GM21528 (cell line): Measurements from ENCODE around the gene DOLPP1.

Experiments
- ATAC-seq: cut with Tn5 transposase; IDR thresholded peaks from one replicate; pipeline ENCODE4 v1.9.1; 2021; ENCODE audit warnings: mild to moderate bottlenecking, moderate library complexity; ENCODE audit not compliant: unreplicated experiment, low FRiP score

The DOLPP1 gene

DNA sequence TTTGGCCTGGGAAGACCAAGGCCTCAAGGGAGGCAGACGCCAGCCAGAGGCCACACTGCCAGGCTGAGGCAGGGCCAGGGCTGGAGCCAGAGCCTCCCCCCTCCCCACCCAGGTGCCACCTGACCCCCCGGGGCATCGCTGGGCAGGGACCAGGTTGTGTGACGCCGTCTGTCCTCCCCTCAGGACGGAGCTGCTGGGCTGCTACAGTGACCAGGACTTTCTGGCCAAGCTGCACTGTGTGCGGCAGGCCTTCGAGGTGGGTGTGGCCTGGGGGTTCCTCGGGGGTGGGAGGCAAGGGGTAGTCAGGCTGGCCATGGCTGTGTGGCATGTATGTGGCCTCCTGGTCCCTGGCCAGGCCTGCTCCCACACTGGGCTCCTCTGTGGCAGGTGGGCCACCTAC lies 17.9 kb upstream of the DOLPP1 start:
- ATAC-seq = no peak

DNA sequence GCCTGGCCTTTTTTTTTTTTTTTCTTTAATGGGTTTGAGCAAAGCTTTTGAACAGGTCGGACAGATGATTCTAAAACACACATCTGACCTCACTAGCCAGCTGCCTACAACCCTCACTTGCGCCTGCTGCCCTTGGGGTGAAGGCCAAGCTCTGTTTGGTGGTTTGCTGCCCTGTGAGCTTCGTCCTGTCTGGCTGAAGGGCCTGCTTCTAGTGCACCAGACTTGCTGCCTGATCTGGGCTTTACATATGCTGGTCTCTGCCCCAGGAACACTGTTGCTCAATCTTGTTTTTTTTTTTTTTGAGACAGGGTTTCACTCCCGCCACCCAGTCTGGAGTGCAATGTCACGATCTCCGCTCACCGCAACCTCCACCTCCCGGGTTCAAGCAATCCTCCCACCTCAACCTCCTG lies 16.4 kb upstream of the DOLPP1 start:
- no peak for ATAC-seq

DNA sequence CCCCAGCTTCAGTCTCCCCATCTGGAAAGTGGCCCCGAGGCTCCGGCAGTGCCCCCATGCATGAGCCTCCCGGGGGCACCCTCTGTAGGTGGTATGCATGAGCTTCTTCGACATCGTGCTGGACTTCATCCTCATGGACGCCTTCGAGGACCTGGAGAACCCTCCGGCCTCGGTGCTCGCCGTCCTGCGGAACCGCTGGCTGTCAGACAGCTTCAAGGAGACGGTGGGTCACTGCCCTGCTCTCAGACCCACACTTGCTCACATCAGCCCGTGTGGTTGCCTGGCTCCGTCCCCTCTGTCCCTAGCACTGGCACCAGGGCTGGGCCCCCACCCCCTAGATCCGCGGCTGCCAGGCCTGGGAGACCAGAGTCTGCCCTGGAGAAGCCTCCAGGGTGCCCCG lies 12.8 kb upstream of the DOLPP1 start:
- ATAC-seq = no peak

DNA sequence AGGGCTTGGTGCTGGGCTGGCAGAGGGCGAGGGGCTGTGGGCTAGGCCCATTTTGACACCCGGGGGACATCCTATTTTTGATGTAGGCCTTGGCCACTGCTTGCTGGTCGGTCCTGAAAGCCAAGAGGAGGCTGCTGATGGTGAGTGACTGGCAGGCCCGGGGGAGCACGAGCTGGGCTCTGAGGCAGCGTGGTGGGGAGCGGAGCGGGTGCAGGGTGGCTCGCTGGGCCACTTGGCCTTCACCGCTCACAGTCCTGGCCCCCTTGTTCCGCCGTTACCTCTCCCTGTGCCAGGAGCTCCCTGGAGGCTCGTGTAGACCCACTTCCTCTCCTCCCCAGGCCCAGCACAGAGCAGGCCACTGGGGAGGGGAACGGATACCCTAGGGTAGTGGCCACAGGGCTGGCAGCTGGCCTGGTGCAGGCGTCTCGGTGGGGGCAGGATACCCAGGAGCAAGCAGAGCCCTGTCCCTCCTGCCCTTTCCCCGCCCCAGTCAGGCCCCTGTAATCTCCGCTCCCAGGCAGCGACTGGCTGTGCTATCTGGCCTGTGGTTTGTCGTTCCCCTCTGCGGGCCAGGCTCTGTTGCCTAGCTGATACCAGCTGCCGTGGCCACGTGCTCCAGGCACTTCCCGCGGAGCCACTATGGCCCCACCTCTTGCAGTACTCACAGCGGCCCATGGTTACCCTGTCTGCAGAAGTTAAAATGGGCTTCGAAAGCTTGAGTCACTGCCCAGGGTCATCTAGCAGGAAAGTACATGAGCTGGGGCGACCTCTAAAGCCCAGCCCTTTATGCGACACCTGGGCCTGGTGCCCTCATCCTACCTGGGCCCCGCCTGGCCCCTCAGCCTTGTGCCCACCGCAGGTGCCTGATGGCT lies 11.7 kb upstream of the DOLPP1 start:
- ATAC-seq = no peak

DNA sequence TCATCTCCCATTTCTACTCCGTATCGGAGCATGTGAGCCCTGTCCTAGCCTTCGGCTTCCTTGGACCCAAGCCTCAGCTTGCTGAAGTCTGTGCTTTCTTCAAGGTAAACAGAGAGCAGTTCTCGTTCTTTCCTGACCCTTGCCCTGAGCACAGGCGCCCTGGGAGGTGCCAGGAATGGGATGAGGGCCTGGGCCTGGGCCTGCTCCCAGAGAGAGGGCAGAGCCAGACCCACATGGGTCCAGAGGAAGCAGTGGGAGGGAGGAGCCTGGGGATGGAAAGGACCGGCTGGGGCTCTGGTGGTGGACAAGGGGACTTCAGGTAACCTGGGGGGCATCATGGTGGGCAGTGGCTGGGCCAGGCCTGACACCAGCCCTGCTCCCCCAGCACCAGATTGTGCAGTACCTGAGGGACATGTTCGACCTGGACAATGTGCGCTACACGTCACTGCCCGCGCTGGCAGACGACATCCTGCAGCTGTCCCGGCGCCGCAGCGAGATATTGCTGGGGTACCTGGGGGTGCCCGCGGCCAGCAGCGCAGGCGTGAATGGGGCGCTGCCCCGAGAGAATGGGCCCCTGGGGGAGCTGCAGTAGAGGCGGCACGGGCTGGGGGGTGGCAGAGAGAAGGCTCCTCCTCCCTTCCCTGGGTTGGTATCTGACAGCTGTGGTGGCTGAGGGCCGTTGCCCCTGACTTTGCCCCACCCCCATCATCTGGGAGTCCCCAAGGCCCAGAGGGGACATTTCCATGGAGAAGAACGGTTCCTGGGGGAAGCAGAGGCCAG lies 10.9 kb upstream of the DOLPP1 start:
- ATAC-seq = no peak

DNA sequence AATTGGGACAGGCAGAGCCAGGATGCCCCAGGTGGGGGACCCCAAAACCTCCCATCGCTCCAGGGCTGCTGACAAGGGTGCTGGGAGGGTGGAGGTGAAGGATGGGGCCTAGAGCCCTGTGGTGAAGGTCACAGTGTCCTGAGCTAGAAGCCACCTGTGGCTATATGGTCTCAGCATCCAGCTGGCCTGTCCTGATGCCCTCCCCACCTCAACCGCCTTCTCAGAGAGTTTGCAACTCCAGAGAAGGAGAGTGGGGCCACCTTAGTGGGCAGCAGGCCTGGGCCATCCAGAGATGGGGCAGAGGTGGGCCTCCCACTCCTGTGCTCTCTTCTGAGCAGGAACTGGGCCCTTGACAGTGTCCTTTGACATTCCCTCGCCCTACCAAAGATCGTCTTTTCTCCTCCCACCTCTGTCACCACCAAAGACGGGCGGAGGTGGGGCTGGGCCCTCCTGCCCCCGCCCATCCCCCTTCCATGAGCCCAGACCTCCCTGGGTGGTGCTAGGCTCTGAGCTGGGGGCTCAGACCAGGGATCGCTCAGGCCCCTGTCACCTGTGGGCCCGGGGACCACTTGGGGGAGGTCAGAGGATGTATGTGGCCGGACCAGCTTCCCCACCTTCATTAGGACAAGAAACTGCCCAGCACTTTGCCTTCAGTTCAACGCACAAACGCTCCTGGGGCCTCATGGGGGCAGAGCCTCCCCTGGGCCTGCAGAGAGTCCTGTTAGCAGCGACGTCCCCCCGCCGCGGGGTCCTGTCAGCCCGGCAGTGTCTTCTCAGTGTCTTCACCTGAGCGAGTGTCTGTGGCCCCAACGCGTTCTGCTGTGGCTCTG lies 10.0 kb upstream of the DOLPP1 start:
- no peak for ATAC-seq

DNA sequence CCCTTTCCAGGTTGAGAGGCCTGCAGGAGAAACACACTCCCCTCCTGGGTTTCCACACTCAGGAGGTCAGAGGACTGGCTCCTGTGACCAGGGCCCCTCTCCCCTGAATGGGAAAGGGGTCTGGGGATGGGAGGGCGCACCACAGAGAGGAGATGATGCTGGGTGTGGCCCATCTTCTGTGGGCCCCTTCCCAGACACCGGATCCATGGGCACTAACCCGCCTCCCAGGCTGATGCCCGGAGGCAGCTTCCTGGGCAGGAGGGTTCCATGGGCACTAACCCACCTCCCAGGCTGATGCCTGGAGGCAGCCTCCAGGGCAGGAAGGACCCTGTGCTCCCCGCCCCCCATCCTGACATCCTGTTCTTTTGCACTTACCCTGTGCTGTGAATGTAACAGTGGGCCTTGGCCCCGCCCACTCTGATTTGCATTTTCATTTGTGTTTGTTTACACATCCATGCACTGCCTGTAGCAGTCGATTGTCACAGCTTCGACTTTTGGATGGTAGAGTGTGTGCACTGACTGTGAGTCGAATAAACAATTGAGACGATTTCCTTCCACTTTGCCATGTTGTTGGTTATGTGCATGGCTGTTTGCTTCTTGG lies 9.3 kb upstream of the DOLPP1 start:
- ATAC-seq = no peak

DNA sequence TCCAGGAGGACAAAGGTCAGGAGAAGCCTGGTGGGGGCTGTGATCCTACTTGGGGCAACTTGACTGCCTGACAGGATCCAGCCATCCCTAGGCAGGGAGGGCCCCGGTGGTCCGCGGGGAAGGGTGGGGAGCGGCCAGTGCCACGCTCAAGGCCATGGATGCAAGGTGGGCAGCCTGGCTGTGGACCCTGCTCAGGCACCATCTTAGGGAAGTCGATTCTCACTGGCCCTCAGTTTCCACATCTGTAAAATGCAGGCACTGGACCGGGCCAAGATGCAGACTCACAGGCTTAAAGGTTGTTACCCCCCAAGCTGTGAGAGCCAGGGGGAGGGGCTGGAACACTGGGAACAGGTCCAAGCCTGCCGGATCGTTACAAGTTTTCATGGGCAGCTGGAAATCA lies 8.7 kb upstream of the DOLPP1 start:
- ATAC-seq = no peak

DNA sequence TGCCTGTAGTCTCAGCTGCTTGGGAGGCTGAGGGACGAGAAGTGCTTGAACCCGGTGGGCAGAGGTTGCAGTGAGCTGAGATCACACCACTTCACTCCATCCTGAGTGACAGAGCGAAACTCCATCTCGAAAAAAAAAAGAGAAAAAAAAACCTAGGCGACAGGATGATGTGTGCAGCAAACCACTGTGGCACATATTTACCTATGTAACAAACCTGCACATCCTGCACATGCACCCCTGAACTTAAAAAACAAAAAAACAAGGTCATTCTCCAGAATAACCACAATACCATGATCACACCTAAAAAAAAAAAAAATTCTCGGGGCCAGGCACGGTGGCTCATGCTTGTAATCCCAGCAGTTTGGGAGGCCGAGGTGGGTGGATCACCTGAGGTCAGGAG lies 7.5 kb upstream of the DOLPP1 start:
- no peak for ATAC-seq

DNA sequence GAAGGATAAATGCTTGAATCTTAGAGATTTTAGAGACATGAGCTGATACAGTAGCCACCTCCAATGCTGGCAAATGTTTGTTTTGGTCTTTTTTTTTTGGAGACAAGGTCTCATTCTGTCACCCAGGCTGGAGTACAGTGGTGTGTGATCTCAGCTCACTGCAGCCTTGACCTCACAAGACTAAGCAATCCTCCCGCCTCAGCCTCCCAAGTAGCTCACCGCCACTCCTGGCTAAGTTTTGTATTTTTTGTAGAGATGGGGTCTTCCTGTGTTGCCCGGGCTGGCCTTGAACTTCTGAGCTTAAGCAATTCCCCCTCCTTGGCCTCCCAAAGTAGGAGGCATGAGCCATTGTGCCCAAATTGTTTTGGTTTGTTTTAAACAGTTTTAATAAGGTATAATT lies 6.8 kb upstream of the DOLPP1 start:
- no peak for ATAC-seq

DNA sequence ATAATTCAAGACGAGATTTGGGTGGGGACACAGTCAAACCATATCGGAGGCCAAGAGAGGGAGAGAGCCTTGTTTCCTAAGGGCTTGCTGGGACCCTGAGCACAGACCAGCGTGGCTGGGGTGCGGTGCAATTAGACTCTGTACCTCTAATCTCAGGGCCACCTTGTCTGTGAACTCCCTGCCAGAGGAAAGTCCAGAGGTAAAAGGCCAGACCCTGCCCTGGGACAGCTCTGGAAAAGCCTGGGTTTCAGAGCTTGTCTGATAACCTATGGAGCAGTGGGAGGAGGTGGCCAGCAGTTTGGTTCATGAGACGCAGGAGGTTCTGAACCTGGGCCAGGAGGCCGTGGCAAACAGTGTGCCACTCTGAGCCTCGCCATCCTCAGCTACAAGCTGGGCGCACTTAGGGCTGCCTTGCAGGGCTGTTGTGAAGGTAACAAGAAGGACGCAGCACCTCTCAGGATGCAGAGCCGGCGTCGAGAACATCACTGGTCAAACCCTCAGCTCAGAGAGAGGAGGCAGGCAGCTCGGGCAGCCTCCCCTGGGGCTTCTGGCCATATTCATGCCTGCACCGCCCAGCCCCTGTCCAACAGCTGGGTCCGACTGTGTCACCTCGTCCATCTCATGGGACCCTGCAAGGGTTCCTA lies 4.8 kb upstream of the DOLPP1 start:
- ATAC-seq = no peak

DNA sequence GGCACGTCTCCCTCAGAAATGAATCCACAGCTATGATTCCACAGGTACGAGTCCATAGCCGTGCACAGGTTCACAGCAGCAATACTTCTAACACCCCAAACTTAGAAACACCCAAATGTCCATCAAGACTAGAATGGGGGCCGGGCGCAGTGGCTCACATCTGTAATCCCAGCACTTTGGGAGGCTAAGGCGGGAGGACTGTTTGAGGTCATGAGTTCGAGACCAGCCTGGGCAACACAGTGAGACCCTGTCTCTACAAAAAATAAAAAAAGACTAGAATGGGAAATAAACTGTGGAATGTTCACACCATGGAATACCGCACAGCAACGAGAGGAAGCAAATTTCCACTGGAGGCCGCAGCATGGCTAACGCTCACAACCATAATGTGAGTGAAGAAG lies 4.3 kb upstream of the DOLPP1 start:
- ATAC-seq = no peak

DNA sequence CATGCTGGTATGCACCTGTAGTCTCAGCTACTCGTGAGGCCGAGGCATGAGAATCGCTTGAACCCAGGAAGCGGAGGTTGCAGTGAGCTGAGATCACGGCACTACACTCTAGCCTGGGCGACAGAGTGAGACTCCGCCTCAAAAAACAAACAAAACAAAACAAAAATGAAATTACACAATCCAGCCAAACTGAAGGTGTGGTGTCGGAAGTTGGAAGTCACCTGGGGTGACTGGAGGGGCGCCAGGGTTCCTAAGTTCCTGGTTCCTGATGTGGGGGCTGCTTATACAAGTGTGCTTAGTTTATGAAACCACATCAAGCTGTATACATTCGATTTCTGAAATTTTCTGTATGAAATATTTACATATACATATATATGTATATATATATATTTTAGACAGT lies 3.7 kb upstream of the DOLPP1 start:
- ATAC-seq = no peak

DNA sequence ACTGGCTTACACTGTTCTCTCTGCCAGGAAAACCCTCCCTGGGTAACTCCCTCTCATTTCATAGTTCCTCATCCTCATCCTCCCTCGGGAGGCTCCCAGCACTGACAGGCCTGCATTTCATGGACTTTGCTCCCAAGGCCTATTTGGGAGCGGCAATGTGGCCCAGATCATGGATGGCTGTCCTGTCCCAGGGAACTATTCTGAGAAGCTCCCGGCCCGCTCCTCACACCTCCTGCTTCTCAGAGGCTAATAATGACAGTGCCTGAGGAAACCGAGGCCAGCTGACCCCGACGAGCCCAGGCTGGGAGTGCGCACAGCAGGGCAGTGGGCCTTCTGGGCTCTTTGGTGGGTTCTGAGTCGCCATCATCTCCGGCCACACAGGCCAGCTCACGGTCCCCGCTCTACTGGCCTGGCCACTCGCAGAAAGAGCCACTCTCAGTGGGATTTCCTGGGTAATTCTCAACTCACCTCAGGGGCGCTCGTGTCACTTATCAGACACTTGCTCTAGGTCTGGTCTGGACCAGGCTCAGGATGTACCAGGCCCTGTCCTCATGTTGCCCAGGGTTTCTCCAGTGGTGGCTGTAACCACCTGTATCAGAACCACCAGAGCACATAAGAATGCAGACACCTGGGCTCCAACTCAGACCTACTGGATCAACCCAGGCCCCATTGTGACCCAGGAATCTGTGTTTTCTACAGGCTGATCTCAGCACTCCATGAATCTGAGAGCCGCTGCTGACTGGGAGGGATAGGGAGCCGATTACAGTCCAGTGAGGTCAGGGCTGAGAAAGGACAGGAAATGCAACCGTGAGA lies 2.0 kb upstream of the DOLPP1 start:
- ATAC-seq = no peak

DNA sequence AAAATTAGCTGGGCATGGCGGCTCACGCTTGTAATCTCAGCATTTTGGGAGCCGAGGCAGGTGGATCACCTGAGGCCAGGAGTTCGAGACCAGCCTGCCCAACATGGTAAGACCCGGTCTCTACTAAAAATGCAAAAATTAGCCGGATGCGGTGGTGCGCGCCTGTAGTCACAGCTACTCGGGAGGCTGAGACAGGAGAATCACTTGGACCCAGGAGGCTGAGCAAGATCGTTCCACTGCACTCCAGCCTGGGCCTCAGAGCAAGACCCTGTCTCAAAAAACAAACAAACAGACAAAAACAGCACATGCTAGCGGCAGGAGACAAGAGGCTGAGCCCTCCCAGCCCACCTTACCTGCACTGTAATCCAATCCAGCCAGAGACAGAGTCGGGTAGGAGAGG lies 1.1 kb upstream of the DOLPP1 start:
- ATAC-seq = no peak

DNA sequence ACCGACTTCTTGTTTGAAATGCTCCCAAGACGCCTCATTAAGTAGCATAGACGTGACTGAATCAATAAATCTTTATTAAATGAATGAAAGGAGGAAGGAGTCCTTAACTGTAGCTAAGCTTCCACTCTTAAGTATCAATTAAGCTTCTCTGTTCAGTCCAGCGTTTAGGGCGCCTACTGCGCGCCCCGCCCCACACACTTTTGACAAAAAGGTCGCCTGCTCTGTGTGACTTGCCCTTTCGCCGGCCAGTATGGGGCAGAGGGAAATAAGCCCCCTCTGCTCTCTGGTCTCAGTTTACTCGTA lies 662 bp upstream of the DOLPP1 start:
- peak; percentile 1 for ATAC-seq

DNA sequence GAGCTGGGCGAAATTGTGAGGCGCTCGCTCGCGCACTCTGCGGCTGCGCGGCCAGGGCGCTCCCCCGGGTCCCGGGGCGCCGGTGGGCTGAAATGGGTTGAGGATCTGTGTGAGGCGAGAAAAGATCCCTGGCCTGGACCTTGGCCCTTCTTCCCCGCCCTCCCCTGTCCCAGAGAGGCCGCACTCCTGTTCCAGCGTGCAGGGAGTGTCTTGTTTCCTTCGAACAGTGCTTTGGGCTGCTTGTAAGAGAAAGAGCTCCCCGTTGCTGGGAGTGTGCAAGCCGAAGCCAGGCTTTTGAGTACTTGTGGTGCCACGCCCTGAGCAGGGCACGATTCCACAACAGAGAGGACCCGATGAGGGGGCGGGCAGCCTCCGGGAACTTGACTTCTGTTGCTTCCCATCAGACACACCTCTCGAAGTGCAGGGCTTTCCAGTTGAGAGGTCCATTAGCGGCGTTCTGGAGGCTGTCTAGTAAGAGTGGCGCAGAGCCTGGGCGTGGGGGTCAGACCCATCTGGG lies 535 bp downstream of the DOLPP1 start:
- no peak for ATAC-seq

DNA sequence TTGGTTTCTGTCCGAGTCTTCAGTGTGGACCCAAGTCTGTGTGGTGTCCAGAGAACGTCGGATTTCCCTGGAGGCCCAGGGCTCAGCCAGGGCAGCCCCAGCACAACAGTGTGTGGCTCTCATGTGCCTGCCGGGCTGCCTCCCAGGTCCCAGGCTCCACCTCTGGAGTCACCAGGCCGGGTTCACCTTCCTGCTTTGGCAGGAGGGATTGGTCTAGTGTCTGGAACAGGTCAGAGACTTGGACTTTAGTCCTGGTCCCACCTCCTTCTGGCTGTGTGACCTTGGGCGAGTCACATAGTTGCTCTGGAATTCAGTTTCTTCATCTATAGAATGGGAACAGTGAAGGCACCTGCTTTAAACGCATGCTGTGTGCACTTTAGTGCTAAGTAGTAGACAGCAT lies 3.2 kb downstream of the DOLPP1 start:
- ATAC-seq = no peak

DNA sequence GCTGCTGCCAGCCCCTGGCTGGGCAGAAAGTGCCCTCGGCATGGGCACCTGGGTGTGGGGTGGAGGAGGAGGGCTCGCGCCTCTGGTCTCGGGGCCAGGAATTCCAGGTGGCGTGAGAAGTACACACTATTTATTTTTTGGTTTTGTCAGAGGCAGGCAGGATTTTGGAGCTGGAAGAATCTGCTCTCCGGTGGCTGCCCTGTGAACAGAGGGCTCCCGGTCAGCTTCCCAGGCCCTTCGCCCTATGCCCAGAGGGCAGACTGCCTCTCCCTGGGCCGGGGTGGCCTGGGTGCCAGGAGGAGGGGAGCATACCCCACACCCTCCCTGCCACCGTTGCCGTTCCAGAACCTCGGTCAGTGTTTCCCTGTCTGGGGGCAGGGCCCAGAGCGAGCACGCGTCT lies 8.3 kb downstream of the DOLPP1 start:
- no peak for ATAC-seq
